GM19035 (cell line): ENCODE measurements around the gene MEI4.

ENCODE experiments used
- ATAC-seq: cut with Tn5 transposase; IDR thresholded peaks from one replicate; pipeline ENCODE4 v1.9.1; 2021; ENCODE audit not compliant: unreplicated experiment

The MEI4 gene

GRCh38 chr6:77930952-77931351 is 278.1 kb downstream of the MEI4 start:
- ATAC-seq = no peak

- ATAC-seq = no peak
These were observed 309.2 kb downstream of the MEI4 start for GRCh38 chr6:77962070-77962469.

- no peak for ATAC-seq
These were observed 312.6 kb downstream of the MEI4 start for GRCh38 chr6:77965449-77965848.

- no peak for ATAC-seq
These were observed 319.5 kb downstream of the MEI4 start for GRCh38 chr6:77972334-77972733.
